Gastroesophageal sphincter (tissue), 4 donors: ENCODE data around the gene PCSK5. TPM values are rescaled to one million over a fixed set of nuclear protein-coding genes. Genes with fewer than 3 reads are reported as not detected.

Experiments
- ATAC-seq: fragments of 150-250 bp; one replicate; pipeline ENCODE4 v1.9.1; 2016; ENCODE audit warnings: mild to moderate bottlenecking, moderate library complexity
- H3K27ac ChIP-seq, 4 donors: fragments of 200-600 bp; sonication (generic) in 3 of 4; 1 replicate in 3 of 4; 2 replicates in 1 of 4; pipeline ENCODE4 v1.5.1; 2016 to 2019
- H3K27me3 ChIP-seq: fragments of 200-600 bp; sonication (generic); one replicate; pipeline ENCODE4 v1.5.1; 2019
- H3K36me3 ChIP-seq, 2 donors: fragments of 200-600 bp; sonication (generic); one replicate each; pipeline ENCODE4 v1.5.1; 2019; ENCODE audit warnings: control low read depth in 1 of 2
- H3K4me1 ChIP-seq, 3 donors: fragments of 200-600 bp; sonication (generic); 1 replicate in 2 of 3; 2 replicates in 1 of 3; pipeline ENCODE4 v1.5.1; 2016 to 2019; ENCODE audit warnings: control low read depth in 2 of 3
- H3K4me3 ChIP-seq, 2 donors: fragments of 200-600 bp; sonication (generic); one replicate each; pipeline ENCODE4 v1.5.1; 2019; ENCODE audit warnings: mild to moderate bottlenecking in 1 of 2, moderate library complexity in 1 of 2
- H3K9me3 ChIP-seq, 3 donors: fragments of 200-600 bp; sonication (generic); one replicate each; pipeline ENCODE4 v1.5.1; 2017 to 2019; ENCODE audit warnings: control low read depth in 2 of 3
- EP300 ChIP-seq: sonication (generic); formaldehyde crosslinking; IDR thresholded peaks from one replicate; pipeline ENCODE4 v1.6.1; 2017; ENCODE audit warnings: antibody characterized with exemption, mild to moderate bottlenecking
- POLR2A ChIP-seq, 2 donors: fragments of 450-650 bp; IDR thresholded peaks; one replicate each; pipeline ENCODE4 v1.6.1; 2017; ENCODE audit warnings: antibody characterized with exemption in 2 of 2, mild to moderate bottlenecking in 2 of 2, moderate library complexity in 1 of 2
- POLR2AphosphoS5 ChIP-seq: sonication (generic); formaldehyde crosslinking; IDR thresholded peaks from one replicate; pipeline ENCODE4 v1.6.1; 2017; ENCODE audit warnings: antibody characterized with exemption
- WGBS, 2 donors: methylation state at CpG; one replicate each; pipeline ENCODE4 v1.1.5; 2018; ENCODE audit warnings: low coverage in 1 of 2; 5-methylcytosine and 5-hydroxymethylcytosine counted together
- total RNA-seq, 4 donors: library from RNA; depleted of rRNA; stranded (reverse); fragments of >200 nt; gene quantifications; one replicate each; pipeline ENCODE4 v1.1.0, GENCODE V29; 2016
- TF ChIP-seq, protein P1 (sequence below), 4 experiments: fragments of 200-600 bp in 2 of 4; fragments of 450-650 bp in 2 of 4; sonication (generic) in 1 of 4; IDR thresholded peaks; one replicate each; pipeline ENCODE4 v1.5.1; 2017 to 2019; ENCODE audit warnings: antibody characterized with exemption in 4 of 4, mild to moderate bottlenecking in 2 of 4, moderate library complexity in 2 of 4

PCSK5 gene
- total RNA-seq, 4 donors from 2014 or later: 20.1 to 37.3 (median 28.1) TPM

DNA sequence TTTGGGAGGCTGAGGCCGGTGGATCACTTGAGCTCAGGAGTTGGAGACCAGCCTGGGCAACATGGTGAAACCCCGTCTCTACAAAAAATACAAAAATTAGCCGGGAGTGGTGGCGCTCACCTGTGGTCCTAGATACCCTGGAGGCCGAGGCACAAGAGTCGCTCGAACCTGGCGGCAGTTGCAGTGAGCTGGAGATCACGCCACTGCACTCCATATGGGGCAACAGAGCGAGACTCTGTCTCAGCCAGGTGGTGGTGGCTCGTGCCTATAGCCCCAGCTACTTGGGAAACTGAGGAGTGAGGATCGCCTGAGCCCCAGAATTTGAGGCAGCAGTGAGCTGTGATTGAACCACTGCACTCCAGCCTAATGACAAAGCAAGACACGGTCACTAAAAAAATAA is 506.1 kb downstream of the PCSK5 start:
- H3K27me3 ChIP-seq: no peaks in the 10 kb centered on the region
- H3K27ac ChIP-seq: no peak overlapping the region
- no peak overlapping the region for H3K4me3 ChIP-seq
- WGBS, 2 donors: 90 to 93% methylated on average over 2 to 11 of the region's 13 CpGs
- TF ChIP-seq, protein P1, sequence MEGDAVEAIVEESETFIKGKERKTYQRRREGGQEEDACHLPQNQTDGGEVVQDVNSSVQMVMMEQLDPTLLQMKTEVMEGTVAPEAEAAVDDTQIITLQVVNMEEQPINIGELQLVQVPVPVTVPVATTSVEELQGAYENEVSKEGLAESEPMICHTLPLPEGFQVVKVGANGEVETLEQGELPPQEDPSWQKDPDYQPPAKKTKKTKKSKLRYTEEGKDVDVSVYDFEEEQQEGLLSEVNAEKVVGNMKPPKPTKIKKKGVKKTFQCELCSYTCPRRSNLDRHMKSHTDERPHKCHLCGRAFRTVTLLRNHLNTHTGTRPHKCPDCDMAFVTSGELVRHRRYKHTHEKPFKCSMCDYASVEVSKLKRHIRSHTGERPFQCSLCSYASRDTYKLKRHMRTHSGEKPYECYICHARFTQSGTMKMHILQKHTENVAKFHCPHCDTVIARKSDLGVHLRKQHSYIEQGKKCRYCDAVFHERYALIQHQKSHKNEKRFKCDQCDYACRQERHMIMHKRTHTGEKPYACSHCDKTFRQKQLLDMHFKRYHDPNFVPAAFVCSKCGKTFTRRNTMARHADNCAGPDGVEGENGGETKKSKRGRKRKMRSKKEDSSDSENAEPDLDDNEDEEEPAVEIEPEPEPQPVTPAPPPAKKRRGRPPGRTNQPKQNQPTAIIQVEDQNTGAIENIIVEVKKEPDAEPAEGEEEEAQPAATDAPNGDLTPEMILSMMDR (IDR thresholded peaks at IDR 0.05): no peak
- TF ChIP-seq POLR2A (IDR thresholded peaks at IDR 0.05): no peak
- TF ChIP-seq POLR2AphosphoS5: no peak
- no peak for TF ChIP-seq EP300
- no peak for ATAC-seq
- H3K4me1 ChIP-seq: peaks cover 2 to 26% (median 4%) of the 10 kb centered on the region in 3 donors
- H3K36me3 ChIP-seq: peaks cover 0 to 8% of the 10 kb centered on the region in 2 donors
- H3K9me3 ChIP-seq: no peaks in the 10 kb centered on the region

DNA sequence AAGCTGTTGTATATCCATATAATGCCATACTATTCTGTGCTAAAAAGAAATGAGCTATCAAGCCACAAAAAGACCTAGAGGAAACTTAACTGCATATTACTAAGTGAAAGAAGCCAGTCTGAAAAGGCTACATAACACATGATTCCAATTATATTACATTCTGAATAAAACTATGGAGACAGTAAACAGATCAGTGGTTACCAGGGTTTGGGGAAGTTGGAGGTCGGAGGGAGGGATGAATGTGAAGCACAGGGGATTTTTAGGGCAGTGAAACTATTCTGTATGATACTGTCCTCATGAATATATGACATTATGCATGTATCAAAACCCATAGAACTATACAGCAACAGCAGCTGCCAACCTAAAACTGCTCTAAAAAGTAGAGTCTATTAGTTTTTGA is 509.4 kb downstream of the PCSK5 start:
- no peaks in the 10 kb centered on the region for H3K9me3 ChIP-seq
- H3K4me1 ChIP-seq: peaks cover 2 to 18% (median 4%) of the 10 kb centered on the region in 3 donors
- no peak overlapping the region for H3K4me3 ChIP-seq
- no peak overlapping the region for H3K27ac ChIP-seq
- 55 to 63% methylated on average over 1 of the region's 1 CpG for WGBS, 2 donors
- TF ChIP-seq POLR2A (IDR thresholded peaks at IDR 0.05) (no peak), EP300 (no peak), POLR2AphosphoS5 (no peak)
- TF ChIP-seq, protein P1 (IDR thresholded peaks at IDR 0.05): no peak
- no peaks in the 10 kb centered on the region for H3K36me3 ChIP-seq
- ATAC-seq: no peak
- H3K27me3 ChIP-seq: no peaks in the 10 kb centered on the region

DNA sequence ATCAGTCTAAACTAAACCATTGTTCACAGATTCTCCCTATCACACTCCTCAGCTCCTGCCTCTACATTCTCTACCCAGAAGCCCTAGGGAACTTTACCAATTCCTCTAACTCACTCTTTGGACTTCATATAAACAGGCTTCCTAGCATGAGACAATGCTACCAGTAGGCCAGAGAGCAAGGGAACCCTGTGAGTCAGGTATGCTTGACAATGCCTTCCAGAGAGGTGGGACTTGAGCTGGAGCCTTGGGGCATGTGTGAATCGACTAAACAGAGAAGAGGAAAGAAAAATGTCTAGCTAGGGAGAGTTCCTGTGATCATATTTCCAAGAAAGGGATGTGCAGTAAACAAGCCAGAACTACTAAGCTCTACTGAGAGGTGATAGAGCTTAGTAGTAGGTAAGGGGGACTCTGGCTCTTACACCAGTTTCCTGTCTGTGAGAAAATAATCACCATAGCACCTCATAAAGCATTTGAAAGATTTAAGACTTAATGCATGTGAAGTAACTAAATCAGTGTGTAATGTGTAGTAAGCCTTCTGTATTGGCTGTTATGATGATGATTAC is 510.1 kb downstream of the PCSK5 start:
- H3K4me1 ChIP-seq: peaks cover 0 to 10% (median 0%) of the 10 kb centered on the region in 3 donors
- no peaks in the 10 kb centered on the region for H3K9me3 ChIP-seq
- H3K27me3 ChIP-seq: no peaks in the 10 kb centered on the region
- H3K4me3 ChIP-seq: no peak overlapping the region
- 40% methylated on average over 1 of the region's 1 CpG; no CpG with 5 or more reads in 1 of the 2 donors for WGBS, 2 donors
- no peak for TF ChIP-seq POLR2A (IDR thresholded peaks at IDR 0.05)
- TF ChIP-seq, protein P1 (IDR thresholded peaks at IDR 0.05): no peak
- TF ChIP-seq EP300: no peak
- no peak for TF ChIP-seq POLR2AphosphoS5
- no peaks in the 10 kb centered on the region for H3K36me3 ChIP-seq
- ATAC-seq: no peak
- no peak overlapping the region for H3K27ac ChIP-seq

DNA sequence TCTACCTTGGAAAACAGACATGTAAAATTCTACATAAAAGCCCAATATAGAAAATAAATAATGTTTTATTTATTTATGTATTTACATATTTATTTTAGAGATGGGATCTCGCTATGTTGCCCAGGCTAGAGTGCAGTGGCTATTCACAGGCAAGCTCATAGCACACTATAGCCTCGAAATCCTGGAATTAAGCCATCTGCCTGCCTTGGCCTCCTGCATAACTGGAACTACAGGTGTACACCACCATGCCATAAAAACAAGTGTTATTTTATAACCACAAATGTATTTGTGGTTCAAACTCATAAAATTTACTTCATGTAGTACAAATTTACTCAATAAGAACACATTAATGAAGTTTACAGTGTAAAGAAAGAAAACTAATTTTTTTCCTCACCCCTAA is 510.7 kb downstream of the PCSK5 start:
- Histone ChIP-seq H3K27me3 (no peaks in the 10 kb centered on the region), H3K9me3 (no peaks in the 10 kb centered on the region), H3K27ac (no peak overlapping the region), H3K4me3 (no peak overlapping the region), H3K4me1 (peaks cover 0 to 8% (median 0%) of the 10 kb centered on the region in 3 donors), H3K36me3 (no peaks in the 10 kb centered on the region)
- WGBS, 2 donors: 86% methylated on average over 2 of the region's 2 CpGs
- TF ChIP-seq EP300 (no peak), POLR2A (IDR thresholded peaks at IDR 0.05) (no peak), POLR2AphosphoS5 (no peak)
- no peak for ATAC-seq

DNA sequence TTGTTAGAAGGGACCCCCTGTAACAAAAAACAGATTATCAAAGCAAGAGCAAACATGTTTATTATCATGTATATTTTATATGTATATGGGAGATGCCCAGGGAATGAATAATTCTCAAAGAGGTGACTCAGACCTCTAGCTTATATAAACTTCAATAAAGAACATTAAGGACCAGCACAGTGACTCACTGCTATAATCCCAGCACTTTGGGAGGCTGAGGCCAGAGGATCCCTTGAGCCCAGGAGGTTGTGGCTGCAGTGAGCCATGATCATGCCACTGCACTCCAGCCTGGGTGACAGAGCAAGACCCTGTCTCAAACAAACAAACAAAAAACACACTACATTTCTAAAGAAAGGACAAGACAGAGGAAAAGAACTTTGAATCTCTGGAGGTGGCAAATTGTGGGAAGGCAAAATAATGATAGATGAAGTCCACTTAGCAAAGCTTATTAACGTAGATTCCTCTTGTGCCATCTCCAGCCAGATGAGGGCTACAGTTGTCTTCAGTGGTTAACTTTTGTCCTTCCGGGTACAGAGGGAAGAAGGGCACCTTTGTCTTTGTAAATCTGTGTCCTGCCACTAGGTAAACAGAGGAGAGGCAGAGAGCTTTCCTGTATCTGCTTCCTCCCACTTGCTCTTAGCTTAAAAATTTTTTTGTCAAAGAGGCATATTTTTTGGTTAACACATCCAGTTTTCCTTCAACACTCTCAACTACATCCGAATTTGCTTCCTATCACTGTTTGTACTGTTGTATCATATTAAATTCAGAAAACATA is 511.3 kb downstream of the PCSK5 start:
- WGBS, 2 donors: 65 to 73% methylated on average over 1 to 3 of the region's 3 CpGs

More for the DNA sequence above, 511.3 kb downstream of the PCSK5 start:
- Histone ChIP-seq H3K4me1 (peaks cover 0 to 8% (median 0%) of the 10 kb centered on the region in 3 donors), H3K36me3 (no peaks in the 10 kb centered on the region), H3K27me3 (no peaks in the 10 kb centered on the region), H3K27ac (no peak overlapping the region), H3K9me3 (no peaks in the 10 kb centered on the region), H3K4me3 (no peak overlapping the region)
- TF ChIP-seq POLR2A (IDR thresholded peaks at IDR 0.05): no peak
- TF ChIP-seq POLR2AphosphoS5: no peak
- TF ChIP-seq, protein P1 (IDR thresholded peaks at IDR 0.05): no peak
- no peak for TF ChIP-seq EP300
- no peak for ATAC-seq
